ENCODE measurements around the gene ACAA1. TPM values are rescaled to one million over a fixed set of nuclear protein-coding genes. Genes with fewer than 3 reads are reported as not detected.
A peak's percentile ranks its signal among the peaks of the same experiment; 100 is the strongest.

The ACAA1 gene
- total and polyA plus RNA-seq, 2 experiments from 2014 or later = 21.4 to 26.6 TPM

DNA sequence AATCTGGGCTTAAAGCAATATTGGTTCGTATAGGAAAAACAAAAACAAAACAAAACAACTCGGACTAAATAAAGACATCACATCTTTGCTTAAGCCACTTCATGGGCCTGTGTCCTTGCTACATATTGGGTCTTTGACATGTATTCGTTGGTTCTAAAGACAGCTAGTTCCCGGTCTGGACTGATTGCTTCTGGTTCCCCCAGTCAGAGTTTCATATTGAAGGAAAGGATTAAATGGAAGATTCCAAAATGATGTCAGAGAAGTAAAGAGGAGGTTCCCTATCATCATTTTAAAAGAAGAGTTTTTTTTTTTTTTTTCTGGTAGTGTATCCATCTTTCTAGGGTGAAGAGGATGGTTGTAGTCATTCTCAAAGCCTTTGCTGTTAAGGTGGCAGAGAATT, 30.7 kb upstream of the ACAA1 start (continued):
- TF ChIP-seq, protein P1, sequence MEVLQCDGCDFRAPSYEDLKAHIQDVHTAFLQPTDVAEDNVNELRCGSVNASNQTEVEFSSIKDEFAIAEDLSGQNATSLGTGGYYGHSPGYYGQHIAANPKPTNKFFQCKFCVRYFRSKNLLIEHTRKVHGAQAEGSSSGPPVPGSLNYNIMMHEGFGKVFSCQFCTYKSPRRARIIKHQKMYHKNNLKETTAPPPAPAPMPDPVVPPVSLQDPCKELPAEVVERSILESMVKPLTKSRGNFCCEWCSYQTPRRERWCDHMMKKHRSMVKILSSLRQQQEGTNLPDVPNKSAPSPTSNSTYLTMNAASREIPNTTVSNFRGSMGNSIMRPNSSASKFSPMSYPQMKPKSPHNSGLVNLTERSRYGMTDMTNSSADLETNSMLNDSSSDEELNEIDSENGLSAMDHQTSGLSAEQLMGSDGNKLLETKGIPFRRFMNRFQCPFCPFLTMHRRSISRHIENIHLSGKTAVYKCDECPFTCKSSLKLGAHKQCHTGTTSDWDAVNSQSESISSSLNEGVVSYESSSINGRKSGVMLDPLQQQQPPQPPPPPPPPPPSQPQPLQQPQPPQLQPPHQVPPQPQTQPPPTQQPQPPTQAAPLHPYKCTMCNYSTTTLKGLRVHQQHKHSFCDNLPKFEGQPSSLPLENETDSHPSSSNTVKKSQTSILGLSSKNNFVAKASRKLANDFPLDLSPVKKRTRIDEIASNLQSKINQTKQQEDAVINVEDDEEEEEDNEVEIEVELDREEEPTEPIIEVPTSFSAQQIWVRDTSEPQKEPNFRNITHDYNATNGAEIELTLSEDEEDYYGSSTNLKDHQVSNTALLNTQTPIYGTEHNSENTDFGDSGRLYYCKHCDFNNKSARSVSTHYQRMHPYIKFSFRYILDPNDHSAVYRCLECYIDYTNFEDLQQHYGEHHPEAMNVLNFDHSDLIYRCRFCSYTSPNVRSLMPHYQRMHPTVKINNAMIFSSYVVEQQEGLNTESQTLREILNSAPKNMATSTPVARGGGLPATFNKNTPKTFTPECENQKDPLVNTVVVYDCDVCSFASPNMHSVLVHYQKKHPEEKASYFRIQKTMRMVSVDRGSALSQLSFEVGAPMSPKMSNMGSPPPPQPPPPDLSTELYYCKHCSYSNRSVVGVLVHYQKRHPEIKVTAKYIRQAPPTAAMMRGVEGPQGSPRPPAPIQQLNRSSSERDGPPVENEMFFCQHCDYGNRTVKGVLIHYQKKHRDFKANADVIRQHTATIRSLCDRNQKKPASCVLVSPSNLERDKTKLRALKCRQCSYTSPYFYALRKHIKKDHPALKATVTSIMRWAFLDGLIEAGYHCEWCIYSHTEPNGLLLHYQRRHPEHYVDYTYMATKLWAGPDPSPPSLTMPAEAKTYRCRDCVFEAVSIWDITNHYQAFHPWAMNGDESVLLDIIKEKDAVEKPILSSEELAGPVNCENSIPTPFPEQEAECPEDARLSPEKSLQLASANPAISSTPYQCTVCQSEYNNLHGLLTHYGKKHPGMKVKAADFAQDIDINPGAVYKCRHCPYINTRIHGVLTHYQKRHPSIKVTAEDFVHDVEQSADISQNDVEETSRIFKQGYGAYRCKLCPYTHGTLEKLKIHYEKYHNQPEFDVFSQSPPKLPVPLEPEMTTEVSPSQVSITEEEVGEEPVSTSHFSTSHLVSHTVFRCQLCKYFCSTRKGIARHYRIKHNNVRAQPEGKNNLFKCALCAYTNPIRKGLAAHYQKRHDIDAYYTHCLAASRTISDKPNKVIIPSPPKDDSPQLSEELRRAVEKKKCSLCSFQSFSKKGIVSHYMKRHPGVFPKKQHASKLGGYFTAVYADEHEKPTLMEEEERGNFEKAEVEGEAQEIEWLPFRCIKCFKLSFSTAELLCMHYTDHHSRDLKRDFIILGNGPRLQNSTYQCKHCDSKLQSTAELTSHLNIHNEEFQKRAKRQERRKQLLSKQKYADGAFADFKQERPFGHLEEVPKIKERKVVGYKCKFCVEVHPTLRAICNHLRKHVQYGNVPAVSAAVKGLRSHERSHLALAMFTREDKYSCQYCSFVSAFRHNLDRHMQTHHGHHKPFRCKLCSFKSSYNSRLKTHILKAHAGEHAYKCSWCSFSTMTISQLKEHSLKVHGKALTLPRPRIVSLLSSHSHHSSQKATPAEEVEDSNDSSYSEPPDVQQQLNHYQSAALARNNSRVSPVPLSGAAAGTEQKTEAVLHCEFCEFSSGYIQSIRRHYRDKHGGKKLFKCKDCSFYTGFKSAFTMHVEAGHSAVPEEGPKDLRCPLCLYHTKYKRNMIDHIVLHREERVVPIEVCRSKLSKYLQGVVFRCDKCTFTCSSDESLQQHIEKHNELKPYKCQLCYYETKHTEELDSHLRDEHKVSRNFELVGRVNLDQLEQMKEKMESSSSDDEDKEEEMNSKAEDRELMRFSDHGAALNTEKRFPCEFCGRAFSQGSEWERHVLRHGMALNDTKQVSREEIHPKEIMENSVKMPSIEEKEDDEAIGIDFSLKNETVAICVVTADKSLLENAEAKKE (CRISPR knock-in tag; IDR thresholded peaks at IDR 0.05) = no peak
- TF ChIP-seq, protein P2, sequence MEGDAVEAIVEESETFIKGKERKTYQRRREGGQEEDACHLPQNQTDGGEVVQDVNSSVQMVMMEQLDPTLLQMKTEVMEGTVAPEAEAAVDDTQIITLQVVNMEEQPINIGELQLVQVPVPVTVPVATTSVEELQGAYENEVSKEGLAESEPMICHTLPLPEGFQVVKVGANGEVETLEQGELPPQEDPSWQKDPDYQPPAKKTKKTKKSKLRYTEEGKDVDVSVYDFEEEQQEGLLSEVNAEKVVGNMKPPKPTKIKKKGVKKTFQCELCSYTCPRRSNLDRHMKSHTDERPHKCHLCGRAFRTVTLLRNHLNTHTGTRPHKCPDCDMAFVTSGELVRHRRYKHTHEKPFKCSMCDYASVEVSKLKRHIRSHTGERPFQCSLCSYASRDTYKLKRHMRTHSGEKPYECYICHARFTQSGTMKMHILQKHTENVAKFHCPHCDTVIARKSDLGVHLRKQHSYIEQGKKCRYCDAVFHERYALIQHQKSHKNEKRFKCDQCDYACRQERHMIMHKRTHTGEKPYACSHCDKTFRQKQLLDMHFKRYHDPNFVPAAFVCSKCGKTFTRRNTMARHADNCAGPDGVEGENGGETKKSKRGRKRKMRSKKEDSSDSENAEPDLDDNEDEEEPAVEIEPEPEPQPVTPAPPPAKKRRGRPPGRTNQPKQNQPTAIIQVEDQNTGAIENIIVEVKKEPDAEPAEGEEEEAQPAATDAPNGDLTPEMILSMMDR (conservative IDR thresholded peaks at IDR 0.05; ENCODE audit: low read depth in 2 of 2) = no peak

GRCh38 chr3:38165722-38166387, 28.9 kb upstream of the ACAA1 start:
- peaks cover 11% of the 10 kb centered on the region for H3K4me1 ChIP-seq (ENCODE audit: insufficient read depth)
- peak overlapping the region; percentile 52 for H2AFZ ChIP-seq
- H3K27me3 ChIP-seq (ENCODE audit: insufficient read depth) = no peaks in the 10 kb centered on the region
- H3K9me2 ChIP-seq (ENCODE audit: insufficient read depth) = no peaks in the 10 kb centered on the region
- H3K4me1 Mint-ChIP-seq = peaks cover 23% of the 10 kb centered on the region
- H3K4me3 Mint-ChIP-seq = peak overlapping the region; percentile 96
- H3K4me3 ChIP-seq = peak overlapping the region; percentile 54
- H3K4me2 ChIP-seq = peak overlapping the region; percentile 81
- TF ChIP-seq POLR2AphosphoS5 (IDR thresholded peaks at IDR 0.05; ENCODE audit: low read depth) = no peak
- TF ChIP-seq EZH2phosphoT487 (IDR thresholded peaks at IDR 0.05; ENCODE audit: unreplicated experiment) = no peak
- no peak for TF ChIP-seq EZH2 (IDR thresholded peaks at IDR 0.05; ENCODE audit: low read depth, unreplicated experiment)
- TF ChIP-seq, protein P1 (CRISPR knock-in tag; IDR thresholded peaks at IDR 0.05) = no peak
- no peak for TF ChIP-seq CREB1 (CRISPR knock-in tag; IDR thresholded peaks at IDR 0.05; ENCODE audit: low read depth)
- H3K36me3 ChIP-seq (ENCODE audit: insufficient read depth) = no peaks in the 10 kb centered on the region
- DNase-seq (ENCODE audit: low spot score) = peak; percentile 58
- peaks cover 53% of the 10 kb centered on the region for H3K79me2 ChIP-seq (replicated peaks; ENCODE audit: insufficient read depth)
- H3F3A ChIP-seq (replicated peaks; ENCODE audit: low read depth) = peaks cover 3% of the 10 kb centered on the region; the same call in 1 of the 2 replicates
- H3K27me3 Mint-ChIP-seq (ENCODE audit: insufficient read depth, low read depth, poor library complexity) = peaks cover 16% of the 10 kb centered on the region
- H3K9me3 Mint-ChIP-seq = 0 out of 3 replicates have a peak, but pooled peaks cover 2% of the 10 kb centered on the region
- peaks cover 33% of the 10 kb centered on the region for H4K20me1 ChIP-seq (replicated peaks; ENCODE audit: insufficient read depth)
- peak overlapping the region; percentile 63; the same call in 1 of the 2 replicates for H3K27ac ChIP-seq (ENCODE audit: low read depth)
- H3K27ac Mint-ChIP-seq = peak overlapping the region; percentile 92
- ATAC-seq = peak; percentile 28
- H3K36me3 Mint-ChIP-seq (ENCODE audit: low read depth) = 0 out of 3 replicates have a peak, but pooled peaks cover 4% of the 10 kb centered on the region

Measured in GM23338 (cell line).